GM18508 (cell line): ENCODE data around the gene BNIPL.

Experiments used
- ATAC-seq: cut with Tn5 transposase; IDR thresholded peaks from one replicate; pipeline ENCODE4 v1.9.1; 2021; ENCODE audit warnings: moderate number of reproducible peaks; ENCODE audit not compliant: insufficient read depth, unreplicated experiment

BNIPL gene

GRCh38 chr1:151009206-151009587 lies 27.2 kb upstream of the BNIPL start:
- no peak for ATAC-seq

- ATAC-seq, result no peak
Observed at GRCh38 chr1:151009674-151010345, 26.6 kb upstream of the BNIPL start.

GRCh38 chr1:151010346-151010726 lies 26.1 kb upstream of the BNIPL start:
- no peak for ATAC-seq

- ATAC-seq, result no peak
Observed at GRCh38 chr1:151011154-151011850, 25.1 kb upstream of the BNIPL start.

GRCh38 chr1:151012684-151013471 lies 23.5 kb upstream of the BNIPL start:
- no peak for ATAC-seq

GRCh38 chr1:151013518-151013917 lies 22.9 kb upstream of the BNIPL start:
- ATAC-seq, result no peak

GRCh38 chr1:151024540-151025146 lies 11.7 kb upstream of the BNIPL start:
- ATAC-seq, result no peak

GRCh38 chr1:151026460-151026859 lies 9.9 kb upstream of the BNIPL start:
- ATAC-seq, result no peak

GRCh38 chr1:151032164-151032563 lies 4.2 kb upstream of the BNIPL start:
- ATAC-seq, result no peak

GRCh38 chr1:151035167-151035566 lies 1.2 kb upstream of the BNIPL start:
- ATAC-seq, result no peak

GRCh38 chr1:151037032-151037431 lies 646 bp downstream of the BNIPL start:
- ATAC-seq, result no peak

GRCh38 chr1:151039521-151039920 lies 3.1 kb downstream of the BNIPL start:
- ATAC-seq, result no peak

GRCh38 chr1:151043163-151043562 lies 6.8 kb downstream of the BNIPL start:
- ATAC-seq, result no peak

GRCh38 chr1:151047591-151047924 lies 11.2 kb downstream of the BNIPL start, which contains the start of gene C1orf56:
Gene C1orf56, plus strand, starts transcription at chr1:151047751. Its CDS starts 97 bp downstream, at chr1:151047848.
- no peak for ATAC-seq

GRCh38 chr1:151047925-151048644 lies 11.7 kb downstream of the BNIPL start:
- no peak for ATAC-seq

- ATAC-seq, result no peak
Observed at GRCh38 chr1:151048645-151049032, 12.3 kb downstream of the BNIPL start.

- ATAC-seq, result no peak
Observed at GRCh38 chr1:151049458-151049857, 13.1 kb downstream of the BNIPL start.

- ATAC-seq, result no peak
Observed at GRCh38 chr1:151050051-151050688, 13.8 kb downstream of the BNIPL start.

- no peak for ATAC-seq
Observed at GRCh38 chr1:151051356-151052009, 15.1 kb downstream of the BNIPL start.
